NCI-H2196 (cell line): Measurements from ENCODE around the gene RASSF6.
"Not testable (repeated sequence)": the region's sequence is repeated elsewhere in the genome, so short reads cannot be mapped to it uniquely, and the experiment has no call there.

ENCODE experiments used
- DNase-seq: peaks from one replicate; lab custom pipeline; 2025; ENCODE audit not compliant: unreplicated experiment; lab: John Stamatoyannopoulos, UW

The RASSF6 gene

GRCh38 chr4:73585345-73585744, 34.9 kb downstream of the RASSF6 start:
- no peak for DNase-seq

- DNase-seq: no peak
Measured at GRCh38 chr4:73583666-73584065, 36.6 kb downstream of the RASSF6 start.

- no peak for DNase-seq
Measured at GRCh38 chr4:73577371-73577770, 42.9 kb downstream of the RASSF6 start.

GRCh38 chr4:73576381-73576780, 43.9 kb downstream of the RASSF6 start:
- DNase-seq: no peak

- DNase-seq: no peak
Measured at GRCh38 chr4:73575660-73576059, 44.6 kb downstream of the RASSF6 start.

GRCh38 chr4:73573794-73574528, 46.3 kb downstream of the RASSF6 start:
- peak; percentile 43 for DNase-seq

GRCh38 chr4:73550865-73551264, 69.4 kb downstream of the RASSF6 start:
- not testable (repeated sequence) for DNase-seq

- DNase-seq: no peak
Measured at GRCh38 chr4:73544620-73545019, 75.6 kb downstream of the RASSF6 start.

GRCh38 chr4:73541251-73541650, 79.0 kb downstream of the RASSF6 start:
- no peak for DNase-seq

GRCh38 chr4:73540826-73541225, 79.4 kb downstream of the RASSF6 start:
- DNase-seq: no peak

- DNase-seq: no peak
Measured at GRCh38 chr4:73539386-73539785, 80.8 kb downstream of the RASSF6 start.

- DNase-seq: no peak
Measured at GRCh38 chr4:73538162-73538561, 82.1 kb downstream of the RASSF6 start.

GRCh38 chr4:73533515-73534422, 86.5 kb downstream of the RASSF6 start:
- DNase-seq: no peak

- DNase-seq: no peak
Measured at GRCh38 chr4:73528171-73528570, 92.1 kb downstream of the RASSF6 start.

- no peak for DNase-seq
Measured at GRCh38 chr4:73527196-73527595, 93.0 kb downstream of the RASSF6 start.

- no peak for DNase-seq
Measured at GRCh38 chr4:73525611-73526010, 94.6 kb downstream of the RASSF6 start.

- DNase-seq: no peak
Measured at GRCh38 chr4:73523126-73523525, 97.1 kb downstream of the RASSF6 start.
